Activated CD8-positive, alpha-beta memory T cell treated with anti-CD3 and anti-CD28 coated beads, Interleukin-2, amount 10 ng/mL, durations not matched to agents 7 days and 5 days (primary cell): ENCODE data around the gene DHX16. TPM values are rescaled to one million over a fixed set of nuclear protein-coding genes. Genes with fewer than 3 reads are reported as not detected.

Source experiments
- ATAC-seq: fragments of 150-1000 bp; cut with Tn5 transposase; one replicate; pipeline ENCODE4 v1.10.0; 2021; ENCODE audit warnings: moderate library complexity
- CTCF ChIA-PET: fragments of 350-600 bp; sonication (Branson Sonifier 250); formaldehyde crosslinking; loops from one replicate; lab custom pipeline; 2021; ENCODE audit warnings: antibody characterized with exemption; lab: Charles Lee
- DNase-seq: peaks from one replicate; pipeline ENCODE4 v3.0.0-alpha.2; 2020
- H3K27ac Mint-ChIP-seq: one replicate; pipeline ENCODE4 v1.8.0; 2021; ENCODE audit warnings: mild to moderate bottlenecking, mixed read lengths
- H3K27me3 Mint-ChIP-seq: one replicate; pipeline ENCODE4 v1.8.0; 2021; ENCODE audit warnings: mixed read lengths
- H3K36me3 Mint-ChIP-seq: one replicate; pipeline ENCODE4 v1.8.0; 2021; ENCODE audit warnings: mild to moderate bottlenecking, mixed read lengths
- H3K4me1 Mint-ChIP-seq: one replicate; pipeline ENCODE4 v1.8.0; 2021; ENCODE audit warnings: mixed read lengths
- H3K4me3 Mint-ChIP-seq: one replicate; pipeline ENCODE4 v1.8.0; 2021; ENCODE audit warnings: mild to moderate bottlenecking, moderate library complexity, mixed read lengths
- H3K9me3 Mint-ChIP-seq: one replicate; pipeline ENCODE4 v1.8.0; 2022; ENCODE audit warnings: low read depth, mixed read lengths
- total RNA-seq, 2 experiments: library from RNA; stranded (reverse); gene quantifications; one replicate each; pipeline ENCODE4 v1.2.3, GENCODE V29; 2021

The DHX16 gene
- total RNA-seq, 2 experiments from 2014 or later: 39.5 to 49.6 TPM

- Mint-ChIP-seq H3K4me3 (peak overlapping the region; percentile 80), H3K27ac (peak overlapping the region; percentile 77), H3K4me1 (peaks cover 40% of the 10 kb centered on the region), H3K27me3 (no peaks in the 10 kb centered on the region), H3K36me3 (peaks cover 18% of the 10 kb centered on the region), H3K9me3 (no peaks in the 10 kb centered on the region)
- DNase-seq: no peak
- CTCF ChIA-PET: interaction anchor here (0.8 to 5.3 kb wide), 7 partner anchors 10 to 145 kb away, joined by 3 to 26 read pairs (median 21); partner anchors contain the start of gene DHX16
- ATAC-seq: no peak
These were observed 17.2 kb upstream of the DHX16 start for GRCh38 chr6:30689985-30690384.

- no peak for ATAC-seq
- Mint-ChIP-seq H3K36me3 (peaks cover 20% of the 10 kb centered on the region), H3K27ac (peak overlapping the region; percentile 77), H3K4me1 (peaks cover 40% of the 10 kb centered on the region), H3K27me3 (no peaks in the 10 kb centered on the region), H3K9me3 (no peaks in the 10 kb centered on the region), H3K4me3 (peak overlapping the region; percentile 80)
- CTCF ChIA-PET: interaction anchor here (0.8 to 4.9 kb wide), 7 partner anchors 10 to 145 kb away, joined by 3 to 23 read pairs (median 12); partner anchors contain the start of gene MDC1
- DNase-seq: no peak
These were observed 16.4 kb upstream of the DHX16 start for GRCh38 chr6:30689022-30689865.

DNA sequence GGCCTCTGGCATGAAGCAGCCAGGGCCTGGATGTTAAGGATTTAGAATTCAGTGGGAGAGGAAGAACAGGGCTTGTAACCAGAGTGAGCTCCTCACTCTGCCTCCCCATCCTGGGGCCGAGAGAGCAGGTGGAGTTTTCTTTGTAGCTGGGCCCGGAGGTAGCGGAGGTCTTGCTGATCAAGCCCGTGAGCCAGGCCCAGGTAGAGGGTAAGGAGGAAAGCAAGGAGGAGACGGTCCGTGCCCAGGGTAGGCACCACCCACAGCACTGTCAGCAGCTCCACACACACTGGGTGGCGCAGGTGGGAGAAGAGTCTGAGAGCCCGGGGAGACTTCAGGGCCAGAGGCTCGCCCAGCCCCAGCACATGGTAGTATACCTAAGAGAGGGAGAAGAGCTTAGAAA lies 15.8 kb upstream of the DHX16 start:
- DNase-seq: no peak
- CTCF ChIA-PET: interaction anchor here (0.9 to 4.9 kb wide), 9 partner anchors 10 to 225 kb away, joined by 3 to 23 read pairs (median 7); partner anchors contain the start of genes MDC1, MRPS18B, PPP1R10 and VARS2
- H3K36me3 Mint-ChIP-seq: peaks cover 26% of the 10 kb centered on the region
- H3K27ac Mint-ChIP-seq: peak overlapping the region; percentile 87
- H3K27me3 Mint-ChIP-seq: no peaks in the 10 kb centered on the region
- H3K4me1 Mint-ChIP-seq: peaks cover 40% of the 10 kb centered on the region
- no peak for ATAC-seq
- no peaks in the 10 kb centered on the region for H3K9me3 Mint-ChIP-seq
- peak overlapping the region; percentile 90 for H3K4me3 Mint-ChIP-seq

DNA sequence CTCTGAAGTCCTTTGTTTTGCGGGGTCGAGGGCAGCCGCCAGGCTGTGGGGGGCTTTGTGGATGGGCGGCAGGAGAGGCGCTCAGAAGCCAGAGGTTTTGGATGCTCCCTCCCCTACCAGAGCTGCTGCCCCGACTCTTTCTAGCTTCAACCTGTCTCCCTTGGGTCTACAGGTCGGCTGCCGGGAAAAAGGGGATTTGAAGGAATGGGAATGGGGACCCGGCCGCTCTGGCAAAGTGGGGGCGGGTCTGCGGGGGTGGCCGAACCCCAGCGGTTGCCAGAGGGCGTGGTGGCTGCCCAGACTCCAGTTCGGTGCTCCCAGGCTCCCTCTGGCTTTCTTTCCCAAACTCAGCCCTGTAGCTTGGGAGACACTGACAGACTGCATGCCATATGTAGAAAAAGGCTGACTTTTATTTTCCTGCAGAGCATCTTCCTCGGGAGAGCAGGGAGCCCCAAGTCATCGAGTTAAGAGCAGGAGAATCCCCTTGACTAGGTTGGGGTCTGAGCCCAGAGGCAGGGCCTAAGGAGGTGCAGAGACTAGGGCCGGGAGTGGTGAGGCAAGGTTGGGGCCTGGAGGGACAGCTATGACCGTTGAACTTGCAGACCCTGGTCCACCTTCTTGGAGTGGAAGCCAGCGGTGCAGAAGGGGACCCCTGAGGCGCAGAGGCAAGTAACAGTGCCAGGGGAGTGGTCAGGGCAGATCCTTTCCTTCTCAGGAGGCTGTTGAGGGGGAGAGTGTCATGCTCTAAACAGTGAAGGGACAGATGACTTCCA lies 15.0 kb upstream of the DHX16 start:
- Mint-ChIP-seq H3K4me1 (peaks cover 40% of the 10 kb centered on the region), H3K4me3 (peak overlapping the region; percentile 90), H3K9me3 (no peaks in the 10 kb centered on the region), H3K27me3 (no peaks in the 10 kb centered on the region), H3K27ac (peak overlapping the region; percentile 87), H3K36me3 (peaks cover 34% of the 10 kb centered on the region)
- DNase-seq: no peak
- no peak for ATAC-seq
- CTCF ChIA-PET: interaction anchor here (0.6 to 4.9 kb wide), 11 partner anchors 9 to 226 kb away, joined by 3 to 23 read pairs (median 7); partner anchors contain the start of genes MDC1, MRPS18B, PPP1R10 and TUBB

GRCh38 chr6:30686908-30687658 lies 14.3 kb upstream of the DHX16 start:
- no peaks in the 10 kb centered on the region for H3K9me3 Mint-ChIP-seq
- peaks cover 40% of the 10 kb centered on the region for H3K36me3 Mint-ChIP-seq
- DNase-seq: peak; percentile 88
- ATAC-seq: peak; percentile 37
- H3K4me1 Mint-ChIP-seq: peaks cover 38% of the 10 kb centered on the region
- peak overlapping the region; percentile 87 for H3K27ac Mint-ChIP-seq
- no peaks in the 10 kb centered on the region for H3K27me3 Mint-ChIP-seq
- CTCF ChIA-PET: interaction anchor here (0.6 to 4.9 kb wide), 9 partner anchors 8 to 72 kb away, joined by 3 to 23 read pairs (median 7); partner anchors contain the start of genes MDC1 and TUBB
- H3K4me3 Mint-ChIP-seq: peak overlapping the region; percentile 90

- peaks cover 47% of the 10 kb centered on the region for H3K36me3 Mint-ChIP-seq
- H3K27me3 Mint-ChIP-seq: no peaks in the 10 kb centered on the region
These were observed 13.5 kb upstream of the DHX16 start, which contains the start of gene PPP1R18 for GRCh38 chr6:30686009-30686907. Gene PPP1R18 (minus strand): TSS chr6:30686645. CDS start chr6:30686018, 627 bp downstream.

DNA sequence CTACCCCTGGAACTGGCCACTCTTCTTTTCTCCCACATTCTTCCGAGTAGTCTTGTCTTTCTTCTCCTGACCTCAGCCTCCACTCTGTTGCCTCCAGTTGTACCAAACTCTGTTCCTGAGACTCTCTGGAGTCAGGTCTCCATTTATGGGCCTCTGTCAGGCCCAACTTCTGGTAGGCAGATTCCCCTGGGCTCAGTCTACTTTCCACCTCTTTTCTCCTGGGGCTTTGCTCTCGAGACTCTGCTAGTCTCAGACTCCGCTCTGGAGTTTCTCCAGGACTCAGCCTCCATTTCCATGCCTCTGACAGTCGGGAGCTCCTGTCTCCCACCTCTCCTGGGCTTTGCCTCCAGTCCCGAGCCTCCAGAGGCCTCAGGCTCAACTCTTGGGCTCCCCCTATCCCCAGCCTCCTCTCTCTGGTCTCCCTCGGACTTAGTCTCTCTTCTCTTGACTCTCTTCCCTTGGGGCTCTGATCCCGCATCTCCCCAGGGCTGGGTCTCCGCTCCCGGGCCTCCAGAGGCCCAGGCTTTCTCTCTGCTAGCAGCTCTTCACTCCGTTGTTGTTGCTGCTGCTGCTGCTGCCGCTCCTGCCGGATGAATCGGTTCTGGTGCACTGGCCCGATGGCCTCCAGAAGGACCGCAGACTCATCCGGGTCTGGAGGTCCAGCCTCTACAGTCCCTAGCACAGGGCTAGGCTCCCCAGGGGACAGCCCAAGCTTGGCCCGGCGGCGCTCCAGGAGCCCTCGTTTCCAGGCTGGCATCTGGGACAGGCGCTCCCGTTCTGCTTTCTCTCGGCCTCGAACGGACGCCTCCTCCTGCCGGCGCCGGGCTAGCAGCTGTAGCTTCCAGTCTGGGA lies 12.6 kb upstream of the DHX16 start:
- Mint-ChIP-seq H3K27ac (peak overlapping the region; percentile 87), H3K27me3 (no peaks in the 10 kb centered on the region), H3K36me3 (peaks cover 54% of the 10 kb centered on the region), H3K9me3 (no peaks in the 10 kb centered on the region), H3K4me3 (peak overlapping the region; percentile 90), H3K4me1 (peaks cover 35% of the 10 kb centered on the region)
- DNase-seq (peak; percentile 65), ATAC-seq (no peak)
- CTCF ChIA-PET: interaction anchor here (1.2 to 23.7 kb wide), 6 partner anchors 11 to 41 kb away, joined by 3 to 936 read pairs (median 6); partner anchors contain the start of genes DHX16, FLOT1, MDC1 and TUBB

More at GRCh38 chr6:30686009-30686907, 13.5 kb upstream of the DHX16 start, which contains the start of gene PPP1R18:
- Mint-ChIP-seq H3K9me3 (no peaks in the 10 kb centered on the region), H3K27ac (peak within 1 kb of the TSS; percentile 87), H3K4me1 (peaks cover 34% of the 10 kb centered on the region), H3K4me3 (peak within 1 kb of the TSS; percentile 90)
- peak; percentile 43 for ATAC-seq
- DNase-seq: peak; percentile 89
- CTCF ChIA-PET: interaction anchor here (1.2 to 23.7 kb wide), 4 partner anchors 14 to 40 kb away, joined by 3 to 936 read pairs (median 6); partner anchors contain the start of genes DHX16, FLOT1, MDC1 and TUBB

- CTCF ChIA-PET: interaction anchor here (1.3 to 23.7 kb wide), 5 partner anchors 10 to 42 kb away, joined by 4 to 936 read pairs (median 8); partner anchors contain the start of genes DHX16, FLOT1, MDC1 and TUBB
- peak; percentile 86 for DNase-seq
- peak overlapping the region; percentile 90 for H3K4me3 Mint-ChIP-seq
- H3K9me3 Mint-ChIP-seq: no peaks in the 10 kb centered on the region
- H3K27me3 Mint-ChIP-seq: no peaks in the 10 kb centered on the region
- H3K36me3 Mint-ChIP-seq: peaks cover 62% of the 10 kb centered on the region
- H3K4me1 Mint-ChIP-seq: peaks cover 34% of the 10 kb centered on the region
- peak overlapping the region; percentile 90 for H3K27ac Mint-ChIP-seq
- peak; percentile 6 for ATAC-seq
These were observed 11.8 kb upstream of the DHX16 start for GRCh38 chr6:30684386-30685156.

DNA sequence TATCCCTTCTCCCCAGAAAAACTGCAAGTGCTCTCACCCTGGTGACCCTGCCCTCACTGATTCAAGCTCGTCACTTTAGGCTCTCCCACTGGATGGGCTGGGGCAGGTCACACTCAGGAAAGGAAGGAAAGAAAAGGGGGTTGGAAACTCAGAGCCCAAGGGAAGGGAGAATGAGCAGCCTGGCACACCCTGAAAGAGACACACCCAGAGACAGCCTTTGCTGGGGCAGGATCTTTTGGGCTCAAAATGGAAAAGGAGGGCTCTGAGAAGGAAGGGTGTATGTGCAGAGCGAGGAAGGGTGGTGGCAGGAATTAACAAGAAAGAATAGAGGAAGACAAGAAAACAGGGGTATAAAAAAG lies 11.2 kb upstream of the DHX16 start:
- no peak for DNase-seq
- ATAC-seq: no peak
- H3K27me3 Mint-ChIP-seq: no peaks in the 10 kb centered on the region
- peak overlapping the region; percentile 90 for H3K4me3 Mint-ChIP-seq
- CTCF ChIA-PET: interaction anchor here (0.8 to 23.7 kb wide), 5 partner anchors 9 to 69 kb away, joined by 3 to 936 read pairs (median 8); partner anchors contain the start of genes DHX16, FLOT1, MDC1 and TUBB
- peaks cover 32% of the 10 kb centered on the region for H3K4me1 Mint-ChIP-seq
- no peaks in the 10 kb centered on the region for H3K9me3 Mint-ChIP-seq
- peaks cover 68% of the 10 kb centered on the region for H3K36me3 Mint-ChIP-seq
- peak overlapping the region; percentile 90 for H3K27ac Mint-ChIP-seq
